ENCODE data around the gene HACD2. TPM values are rescaled to one million over a fixed set of nuclear protein-coding genes. Genes with fewer than 3 reads are reported as not detected.

The HACD2 gene
- total RNA-seq, 1 donor from 2014 or later, result 18.6 TPM

DNA sequence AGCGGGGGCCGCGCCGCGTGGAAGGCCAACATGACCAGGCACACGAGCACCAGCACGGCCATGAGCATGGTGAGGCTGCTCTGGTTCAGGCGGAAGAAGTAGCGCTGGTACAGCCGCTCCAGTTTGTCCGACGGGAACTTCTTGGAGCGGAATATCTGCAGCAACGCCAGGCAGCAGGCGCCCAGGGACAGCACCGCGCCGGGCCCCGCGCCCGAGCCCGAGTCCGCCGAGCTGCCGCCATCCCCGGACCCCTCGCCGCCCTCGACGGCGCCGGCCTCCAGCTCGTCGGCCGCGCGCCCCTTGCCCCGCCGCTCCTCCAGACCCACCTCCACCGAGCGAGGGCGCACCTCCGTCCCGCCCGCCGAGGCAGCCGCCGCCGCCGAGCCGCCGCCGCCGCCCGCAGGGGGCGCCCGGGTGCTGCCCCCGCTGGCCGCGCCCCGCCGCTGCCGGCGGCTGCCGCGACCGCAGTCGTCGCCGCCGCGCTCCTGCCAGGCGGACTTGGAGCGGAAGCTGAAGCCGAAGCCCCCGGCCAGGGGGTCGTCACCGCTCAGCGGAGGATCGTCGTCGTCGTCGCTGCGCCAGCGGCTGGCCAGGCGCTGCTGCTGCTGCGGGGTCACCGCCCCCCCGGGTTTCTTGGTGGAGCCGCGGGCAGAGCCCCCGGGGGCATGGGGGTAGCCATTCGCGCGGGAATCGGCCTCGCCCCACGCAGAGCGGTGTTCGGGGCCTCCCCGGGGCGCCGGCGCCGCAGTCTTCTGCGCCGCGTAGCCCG, 136.9 kb downstream of the HACD2 start:
- no peak for DNase-seq (ENCODE audit: low read depth, low spot score)

DNA sequence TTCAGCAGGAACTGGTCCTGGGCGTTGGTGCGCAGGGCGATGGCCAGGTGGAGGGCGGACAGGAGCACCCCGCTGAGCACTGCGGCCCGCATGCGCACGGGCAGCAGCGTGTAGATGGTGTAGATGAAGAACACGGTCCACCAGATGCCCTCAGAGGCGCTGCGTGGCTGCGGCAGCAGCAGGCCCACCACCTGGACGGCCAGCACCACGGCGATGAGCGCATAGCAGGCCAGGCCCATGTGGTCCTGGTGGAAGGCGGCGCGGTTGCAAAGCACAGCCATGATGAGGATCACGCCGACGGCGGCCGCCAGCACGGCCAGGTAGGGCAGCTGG, 137.5 kb downstream of the HACD2 start:
- DNase-seq (ENCODE audit: low read depth, low spot score), result no peak

DNA sequence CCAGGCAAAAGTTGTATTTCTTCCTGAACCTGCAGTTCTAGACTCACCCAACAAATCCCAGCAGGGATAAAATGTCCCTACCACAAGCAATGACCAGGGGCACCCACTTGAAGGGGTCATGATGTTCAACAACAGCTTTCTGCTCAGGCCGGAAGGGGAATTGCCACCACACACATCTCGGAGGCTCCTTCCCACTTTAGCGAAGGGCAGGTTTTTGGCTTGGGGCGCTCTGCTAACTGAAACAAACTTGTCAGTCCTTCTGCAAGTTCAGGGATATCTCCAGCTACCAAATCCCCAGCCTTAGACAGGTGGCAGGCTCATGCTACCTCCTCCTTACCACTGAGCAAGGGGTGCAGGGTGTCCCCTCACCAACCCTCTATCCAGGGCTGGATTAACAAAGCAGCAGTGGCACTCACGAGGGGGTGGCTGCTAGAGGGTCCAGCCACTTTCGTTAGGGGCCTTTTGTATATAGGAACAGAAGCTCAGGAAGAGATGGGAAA, 138.2 kb downstream of the HACD2 start:
- DNase-seq (ENCODE audit: low read depth, low spot score), result no peak

DNA sequence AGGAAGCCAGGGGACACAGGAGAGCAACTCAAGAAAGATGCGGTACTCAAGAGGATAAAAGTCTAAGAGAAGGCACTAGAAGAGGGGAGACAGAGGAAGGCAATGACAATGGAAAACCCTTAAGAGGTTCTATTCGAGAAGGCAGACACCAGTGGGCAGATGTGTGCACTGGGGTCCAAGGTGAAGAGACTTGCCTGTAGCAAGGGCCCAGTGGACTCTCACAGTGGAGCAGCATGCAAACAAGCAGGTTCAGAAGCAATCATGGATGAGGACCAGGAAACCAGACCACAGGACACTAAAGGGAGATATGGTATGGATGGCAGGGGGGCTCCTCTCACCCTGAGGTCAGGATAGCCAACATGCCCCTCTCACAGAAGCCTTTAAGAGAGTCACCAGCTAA, 138.6 kb downstream of the HACD2 start:
- no peak for DNase-seq (ENCODE audit: low read depth, low spot score)

DNA sequence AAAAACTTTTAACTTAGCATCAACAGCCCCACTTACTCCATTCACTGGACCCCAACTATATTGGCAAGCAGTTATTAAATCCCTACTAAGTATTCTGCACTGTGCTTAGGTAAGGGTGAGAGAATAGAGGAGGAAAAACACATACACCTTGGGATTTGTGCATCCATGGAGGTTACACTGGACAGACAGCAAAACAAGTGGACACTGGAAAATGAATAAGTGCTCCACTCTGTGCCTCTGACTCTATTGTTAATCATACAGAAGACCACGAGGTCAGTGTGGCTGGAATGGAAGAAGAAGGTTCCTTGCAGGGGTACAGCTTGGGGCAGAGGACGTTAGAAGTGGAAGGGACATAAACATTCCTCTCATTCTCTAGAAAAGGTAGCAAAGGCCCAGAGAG, 139.2 kb downstream of the HACD2 start:
- no peak for DNase-seq (ENCODE audit: low read depth, low spot score)

DNA sequence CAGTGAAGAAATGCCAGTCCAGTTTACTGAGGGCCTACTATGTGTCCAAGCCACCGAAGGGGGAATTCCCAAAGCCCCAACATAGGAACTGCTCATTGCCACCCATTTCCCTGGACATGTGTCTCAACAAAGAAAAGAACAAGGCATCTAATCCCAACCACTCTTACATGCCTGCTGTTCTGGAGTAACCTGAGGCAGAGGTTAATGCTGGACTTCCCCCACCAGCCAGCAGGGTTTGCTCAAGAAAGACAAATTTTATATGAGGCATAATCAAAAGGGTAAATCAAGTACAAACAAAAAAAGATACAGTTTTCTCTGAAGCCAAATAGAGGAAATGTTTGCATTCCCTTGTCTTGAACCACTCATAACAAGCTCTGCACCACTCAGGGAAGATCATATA, 140.1 kb downstream of the HACD2 start:
- no peak for DNase-seq (ENCODE audit: low read depth, low spot score)

DNA sequence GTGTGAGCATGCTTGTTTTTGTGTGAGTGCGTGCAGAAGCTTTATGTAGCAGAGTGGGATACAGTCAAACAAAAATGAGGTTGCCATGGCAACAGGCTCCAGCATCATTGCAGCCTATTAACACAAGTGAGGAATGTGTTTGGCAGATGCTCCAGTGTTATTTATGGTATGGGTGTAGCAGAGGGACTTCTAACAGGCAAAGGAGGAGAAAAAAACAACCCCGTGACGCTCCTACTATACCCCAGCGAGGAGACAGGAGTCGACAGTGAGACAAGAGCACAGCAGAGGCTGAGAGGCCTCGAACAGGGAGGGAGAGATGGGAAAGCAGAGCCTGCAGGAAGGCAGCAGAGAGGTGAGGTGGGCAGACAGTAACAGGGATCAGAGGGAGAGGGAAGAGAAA, 140.8 kb downstream of the HACD2 start:
- no peak for DNase-seq (ENCODE audit: low read depth, low spot score)

DNA sequence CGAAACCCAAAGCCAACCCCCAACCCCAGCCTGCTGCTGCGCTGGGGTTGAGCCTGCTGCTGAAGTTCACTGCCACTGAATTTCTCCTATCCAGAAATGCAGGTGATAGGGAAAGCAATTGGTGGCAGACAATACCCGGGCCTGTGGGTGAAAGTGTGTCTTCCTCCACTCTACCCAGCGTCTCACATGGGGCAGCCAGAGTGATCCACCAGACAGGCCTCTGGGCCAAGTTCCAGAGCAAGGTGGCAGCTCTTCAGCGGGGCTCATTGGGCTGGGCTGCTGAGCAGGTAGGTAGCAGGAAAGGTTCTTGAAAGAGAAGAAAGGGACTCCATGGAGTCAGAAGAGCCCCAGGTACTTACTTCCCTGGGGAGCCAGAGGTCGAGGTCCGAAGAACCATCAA, 141.9 kb downstream of the HACD2 start:
- DNase-seq (ENCODE audit: low read depth, low spot score), result no peak

DNA sequence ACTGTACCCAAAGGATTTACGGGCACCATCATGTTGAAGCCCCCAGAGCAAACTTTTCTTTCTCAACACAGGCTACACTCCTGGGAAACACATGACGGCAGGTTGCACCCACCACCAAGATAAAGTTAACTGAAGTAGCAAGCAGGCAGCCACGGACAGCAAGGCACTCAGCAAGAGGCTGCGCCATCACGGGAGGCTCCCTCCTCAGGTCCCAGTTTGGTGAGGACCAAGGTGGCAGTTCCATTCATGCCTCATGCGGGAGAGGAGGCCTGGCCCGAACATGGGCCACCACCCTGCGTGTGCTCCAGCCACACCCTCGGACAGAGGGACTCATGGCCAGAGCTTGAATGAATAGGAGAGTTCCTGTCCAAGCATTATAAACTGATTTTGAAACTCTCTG, 142.7 kb downstream of the HACD2 start:
- DNase-seq (ENCODE audit: low read depth, low spot score), result no peak

Other genes with a start within 250 kb of the HACD2 start
- 0.07 and 0.28 TPM in 2 replicates for gene ADCY5, start 136.0 kb downstream of the HACD2 start, total RNA-seq